HEK293T (cell line): ENCODE results near the gene EMSY.

ENCODE experiments used
- CTCF ChIA-PET: fragments of 350-600 bp; formaldehyde crosslinking; extraction: SDS; loops from one replicate; lab custom pipeline; 2021; ENCODE audit warnings: antibody characterized with exemption, inconsistent platforms; lab: Yijun Ruan, JAX
- POLR2A ChIA-PET: fragments of 350-600 bp; formaldehyde crosslinking; extraction: SDS; loops from one replicate; lab custom pipeline; 2020; ENCODE audit warnings: antibody characterized with exemption, inconsistent platforms; lab: Yijun Ruan, JAX
- DNase-seq: peaks from one replicate; pipeline ENCODE4 v3.0.0; 2012; ENCODE audit warnings: mixed read lengths; ENCODE audit errors: extremely low spot score
- ARNT ChIP-seq: fragments of 450-650 bp; IDR thresholded peaks from 2 replicates; pipeline ENCODE4 v1.6.1; 2017; ENCODE audit warnings: mild to moderate bottlenecking
- BHLHE40 ChIP-seq: fragments of 450-650 bp; IDR thresholded peaks from 2 replicates; pipeline ENCODE4 v1.6.1; 2016; ENCODE audit warnings: mild to moderate bottlenecking, moderate library complexity, borderline replicate concordance
- CTBP1 ChIP-seq: fragments of 450-650 bp; IDR thresholded peaks from 2 replicates; pipeline ENCODE4 v1.6.1; 2016; ENCODE audit warnings: borderline replicate concordance
- ELF4 ChIP-seq: fragments of 450-650 bp; IDR thresholded peaks from 2 replicates; pipeline ENCODE4 v1.6.1; 2017; ENCODE audit warnings: antibody characterized with exemption
- FOXA1 ChIP-seq: fragments of 450-650 bp; IDR thresholded peaks from 2 replicates; pipeline ENCODE4 v1.6.1; 2016; ENCODE audit warnings: mild to moderate bottlenecking
- FOXK2 ChIP-seq: fragments of 450-650 bp; IDR thresholded peaks from 2 replicates; pipeline ENCODE4 v1.6.1; 2016; ENCODE audit warnings: mild to moderate bottlenecking
- FOXM1 ChIP-seq: fragments of 450-650 bp; IDR thresholded peaks from 2 replicates; pipeline ENCODE4 v1.6.1; 2017; ENCODE audit warnings: mild to moderate bottlenecking, borderline replicate concordance
- HDGF ChIP-seq: fragments of 450-650 bp; IDR thresholded peaks from 2 replicates; pipeline ENCODE4 v1.6.1; 2017; ENCODE audit warnings: antibody characterized with exemption, borderline replicate concordance
- L3MBTL2 ChIP-seq: fragments of 450-650 bp; conservative IDR thresholded peaks from 2 replicates; pipeline ENCODE4 v1.6.1; 2016; ENCODE audit warnings: mild to moderate bottlenecking
- LEF1 ChIP-seq: fragments of 450-650 bp; IDR thresholded peaks from 2 replicates; pipeline ENCODE4 v1.6.1; 2017; ENCODE audit warnings: mild to moderate bottlenecking, borderline replicate concordance
- NFRKB ChIP-seq: fragments of 450-650 bp; IDR thresholded peaks from 2 replicates; pipeline ENCODE4 v1.6.1; 2016; ENCODE audit warnings: mild to moderate bottlenecking, moderate library complexity
- PKNOX1 ChIP-seq: fragments of 450-650 bp; IDR thresholded peaks from 2 replicates; pipeline ENCODE4 v1.6.1; 2016
- SP1 ChIP-seq: fragments of 450-650 bp; IDR thresholded peaks from 2 replicates; pipeline ENCODE4 v1.6.1; 2017
- SUZ12 ChIP-seq: fragments of 450-650 bp; IDR thresholded peaks from 2 replicates; pipeline ENCODE4 v1.6.1; 2016; ENCODE audit warnings: mild to moderate bottlenecking
- TARDBP ChIP-seq: fragments of 450-650 bp; IDR thresholded peaks from 2 replicates; pipeline ENCODE4 v1.6.1; 2016
- ZNF384 ChIP-seq: fragments of 450-650 bp; IDR thresholded peaks from 2 replicates; pipeline ENCODE4 v1.6.1; 2016

Gene EMSY

GRCh38 chr11:76550781-76551180 lies 106.0 kb downstream of the EMSY start:
- DNase-seq: no peak
- ChIA-PET CTCF (no interaction called here), POLR2A (no interaction called here)
- TF ChIP-seq ZNF384 (no peak), FOXM1 (no peak), HDGF (no peak), PKNOX1 (no peak), ELF4 (no peak), FOXK2 (no peak), BHLHE40 (no peak), ARNT (no peak), LEF1 (no peak), CTBP1 (no peak), SP1 (no peak), L3MBTL2 (no peak), TARDBP (no peak), NFRKB (no peak), FOXA1 (no peak), SUZ12 (no peak)

GRCh38 chr11:76551400-76551799 lies 106.6 kb downstream of the EMSY start:
- TF ChIP-seq L3MBTL2 (no peak), FOXK2 (no peak), PKNOX1 (no peak), CTBP1 (no peak)
- DNase-seq: no peak
- CTCF ChIA-PET: no interaction called here
- POLR2A ChIA-PET: no interaction called here

GRCh38 chr11:76552987-76553386 lies 108.2 kb downstream of the EMSY start:
- no peak for TF ChIP-seq L3MBTL2
- TF ChIP-seq FOXM1: no peak
- TF ChIP-seq NFRKB: no peak
- TF ChIP-seq SUZ12: no peak
- TF ChIP-seq BHLHE40: no peak
- TF ChIP-seq FOXK2: no peak
- no peak for TF ChIP-seq CTBP1
- TF ChIP-seq ARNT: no peak
- TF ChIP-seq SP1: no peak
- no peak for TF ChIP-seq HDGF
- no peak for TF ChIP-seq TARDBP
- TF ChIP-seq LEF1: no peak
- TF ChIP-seq ZNF384: no peak
- no peak for TF ChIP-seq ELF4
- TF ChIP-seq FOXA1: no peak
- no peak for TF ChIP-seq PKNOX1
- CTCF ChIA-PET: no interaction called here
- POLR2A ChIA-PET: no interaction called here
- no peak for DNase-seq

GRCh38 chr11:76553554-76554476 lies 109.0 kb downstream of the EMSY start:
- CTCF ChIA-PET: no interaction called here
- no peak for TF ChIP-seq FOXK2
- no peak for TF ChIP-seq FOXM1
- no peak for TF ChIP-seq NFRKB
- no peak for TF ChIP-seq HDGF
- TF ChIP-seq TARDBP: no peak
- TF ChIP-seq ARNT: no peak
- TF ChIP-seq FOXA1: no peak
- TF ChIP-seq SUZ12: no peak
- no peak for TF ChIP-seq CTBP1
- no peak for TF ChIP-seq BHLHE40
- no peak for TF ChIP-seq ZNF384
- TF ChIP-seq PKNOX1: no peak
- TF ChIP-seq SP1: no peak
- TF ChIP-seq L3MBTL2: no peak
- POLR2A ChIA-PET: no interaction called here
- DNase-seq: no peak

GRCh38 chr11:76554767-76555166 lies 109.9 kb downstream of the EMSY start:
- ChIA-PET CTCF (no interaction called here), POLR2A (no interaction called here)
- no peak for DNase-seq
- no peak for TF ChIP-seq FOXK2
- TF ChIP-seq FOXA1: no peak
- no peak for TF ChIP-seq HDGF
- no peak for TF ChIP-seq FOXM1
- TF ChIP-seq CTBP1: no peak
- TF ChIP-seq ELF4: no peak
- no peak for TF ChIP-seq BHLHE40
- TF ChIP-seq ARNT: no peak
- no peak for TF ChIP-seq L3MBTL2
- TF ChIP-seq SP1: no peak
- no peak for TF ChIP-seq TARDBP
- no peak for TF ChIP-seq ZNF384
- TF ChIP-seq LEF1: no peak
- TF ChIP-seq PKNOX1: no peak
